ENCODE results near the gene TSFM.

The TSFM gene

DNA sequence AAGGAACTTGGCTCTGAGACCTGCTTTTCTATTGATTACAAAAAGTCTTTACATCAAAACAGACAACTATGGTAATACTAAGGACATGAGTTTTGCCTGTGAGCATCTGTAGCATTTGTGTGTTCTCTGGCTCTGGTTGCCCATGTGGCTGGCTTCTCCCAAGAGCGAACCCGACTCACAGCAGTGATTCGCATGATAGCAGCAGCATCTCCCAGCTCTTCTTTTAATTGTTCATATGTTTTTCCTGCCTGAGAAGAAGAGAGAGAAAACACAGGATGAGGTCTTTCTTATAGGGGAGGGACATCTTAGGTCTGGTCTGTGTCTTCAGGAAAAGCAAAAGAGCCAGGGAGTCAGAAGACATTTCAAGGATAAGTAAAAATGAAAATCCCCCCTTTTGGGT, 18.4 kb downstream of the TSFM start:
- TF ChIP-seq ZNF274 (IDR thresholded peaks at IDR 0.05; ENCODE audit: low read depth, low read length), result no peak

DNA sequence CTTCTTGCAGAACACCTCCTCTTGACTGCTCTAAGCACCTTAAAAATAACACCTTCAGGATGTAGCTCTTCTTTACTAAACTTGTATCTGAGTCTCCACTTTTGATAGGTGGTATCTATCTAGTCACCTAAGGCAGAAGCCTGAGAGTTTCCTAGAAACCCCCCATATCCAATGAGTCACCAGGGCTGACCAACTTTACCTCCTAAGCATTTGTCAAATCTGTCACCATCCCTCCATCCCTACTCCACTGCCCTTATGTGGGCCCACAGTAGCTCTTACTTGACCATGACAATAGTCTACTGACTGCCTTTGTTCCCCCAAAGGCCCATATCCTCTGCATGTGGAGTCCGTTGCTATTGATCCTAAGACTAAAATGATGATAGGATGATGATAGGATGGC, 20.0 kb downstream of the TSFM start:
- H3K4me3 ChIP-seq (ENCODE audit: low read length), result no peak overlapping the region
- TF ChIP-seq ZNF274 (IDR thresholded peaks at IDR 0.05; ENCODE audit: low read depth, low read length), result no peak

More for the DNA sequence above, 18.4 kb downstream of the TSFM start:
- no peak overlapping the region for H3K4me3 ChIP-seq (ENCODE audit: low read length)

DNA sequence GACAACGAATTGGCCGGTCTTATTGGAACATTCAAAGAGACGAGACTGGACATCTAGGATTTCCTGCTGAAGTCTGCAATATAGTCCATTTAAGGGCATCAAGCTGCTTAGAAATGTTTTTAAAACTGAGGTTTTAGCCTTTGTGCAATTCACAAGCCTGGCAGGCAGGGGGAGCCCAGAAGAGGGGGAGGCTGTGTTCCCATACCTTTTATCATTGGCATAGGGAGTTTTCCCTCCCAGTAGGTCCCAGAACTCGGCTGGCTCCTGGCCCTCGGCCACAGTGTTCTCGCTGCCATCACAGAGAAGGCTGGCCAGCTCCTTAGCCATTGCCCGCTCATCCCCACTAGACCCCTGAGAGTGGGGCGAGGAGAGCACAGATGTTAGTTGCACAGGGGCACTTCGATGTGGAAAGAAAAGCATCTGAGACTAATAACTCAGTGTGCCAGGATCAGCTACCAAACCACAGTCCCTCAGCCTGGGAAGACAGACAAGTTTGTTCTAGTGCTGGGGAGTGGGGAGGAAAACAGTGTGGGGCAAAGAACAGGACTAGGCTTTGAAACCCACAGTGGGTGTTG, 20.8 kb downstream of the TSFM start:
- TF ChIP-seq ZNF274 (IDR thresholded peaks at IDR 0.05; ENCODE audit: low read depth, low read length), result no peak
- H3K4me3 ChIP-seq (ENCODE audit: low read length), result no peak overlapping the region

DNA sequence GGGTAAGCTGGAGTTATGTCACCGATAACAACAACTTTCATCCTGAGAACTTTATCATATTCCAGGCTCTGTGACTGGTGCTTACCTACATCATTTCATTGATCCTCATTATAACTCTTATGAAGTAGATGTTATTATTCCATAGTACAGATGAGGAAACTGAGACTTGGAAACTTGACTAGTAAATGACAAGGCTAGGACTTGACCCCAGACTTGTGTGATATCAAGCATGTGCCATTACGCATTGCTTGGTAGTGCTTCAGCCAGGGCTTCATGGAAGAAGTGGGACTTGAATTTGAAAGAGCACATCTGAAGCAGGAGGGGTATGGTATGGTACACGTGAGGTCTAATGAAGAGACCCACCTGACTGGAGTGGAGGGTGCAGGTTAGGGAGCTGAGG, 24.1 kb downstream of the TSFM start:
- H3K4me3 ChIP-seq (ENCODE audit: low read length), result no peak overlapping the region
- TF ChIP-seq ZNF274 (IDR thresholded peaks at IDR 0.05; ENCODE audit: low read depth, low read length), result no peak

DNA sequence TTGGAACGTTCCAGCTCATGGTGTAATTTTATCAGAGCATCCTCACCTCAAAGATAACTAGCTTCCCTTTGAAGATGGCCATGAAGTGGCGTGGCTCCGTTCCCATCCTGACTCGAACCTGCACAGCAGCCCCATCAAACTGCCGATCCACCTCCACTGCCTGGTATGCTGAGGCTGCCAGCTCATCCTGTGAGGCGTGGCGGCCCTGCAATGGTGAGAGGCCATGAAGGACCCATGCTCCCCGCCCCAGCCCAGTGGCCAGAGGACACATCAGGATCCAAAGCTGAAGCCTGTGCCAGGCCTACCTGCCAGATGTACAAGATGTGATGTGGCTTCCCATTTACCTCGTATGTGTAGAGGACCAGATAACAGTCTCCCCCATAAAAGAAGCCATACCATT, 24.7 kb downstream of the TSFM start:
- no peak for TF ChIP-seq ZNF274 (IDR thresholded peaks at IDR 0.05; ENCODE audit: low read depth, low read length)

DNA sequence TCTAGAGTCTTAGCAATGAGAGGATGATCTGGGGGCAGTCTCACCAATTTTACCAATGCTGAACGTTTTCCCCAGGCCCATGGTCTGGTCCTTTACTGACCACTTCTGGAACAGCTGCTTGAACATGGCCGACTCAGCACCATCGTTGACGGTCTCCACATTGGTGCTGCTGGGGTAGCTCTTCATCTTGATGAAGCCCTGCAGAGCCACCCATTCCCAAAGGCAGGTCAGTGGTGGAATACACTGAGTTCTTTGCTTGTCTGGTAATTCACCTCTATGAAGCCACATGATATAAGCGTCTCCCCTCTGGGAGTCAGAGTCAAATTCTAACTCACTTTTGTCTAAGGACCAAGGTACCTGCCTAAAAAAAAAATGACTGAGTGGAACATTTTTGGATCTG, 25.8 kb downstream of the TSFM start:
- no peak for TF ChIP-seq ZNF274 (IDR thresholded peaks at IDR 0.05; ENCODE audit: low read depth, low read length)
- H3K4me3 ChIP-seq (ENCODE audit: low read length), result no peak overlapping the region

More for the DNA sequence above, 24.7 kb downstream of the TSFM start:
- H3K4me3 ChIP-seq (ENCODE audit: low read length), result no peak overlapping the region

DNA sequence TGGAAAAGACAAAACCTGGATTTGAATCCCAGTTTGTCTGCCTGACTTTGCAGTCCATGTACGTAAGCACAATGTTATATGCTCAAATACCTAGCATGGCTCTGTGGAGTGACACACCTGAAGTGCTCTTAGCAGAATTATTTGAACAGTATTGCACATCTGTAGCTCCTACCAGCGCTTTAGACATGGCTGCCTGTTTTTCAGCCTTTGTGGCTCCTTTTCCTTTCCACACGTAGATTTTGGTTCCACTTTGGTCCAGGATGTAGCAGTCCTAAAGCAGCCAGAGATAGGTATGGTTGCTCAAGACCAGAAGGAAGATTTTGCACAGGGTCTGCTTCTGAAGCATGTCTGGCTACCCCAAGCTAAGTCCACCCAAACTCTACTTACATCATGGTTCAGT, 26.8 kb downstream of the TSFM start:
- no peak overlapping the region for H3K4me3 ChIP-seq (ENCODE audit: low read length)
- no peak for TF ChIP-seq ZNF274 (IDR thresholded peaks at IDR 0.05; ENCODE audit: low read depth, low read length)

DNA sequence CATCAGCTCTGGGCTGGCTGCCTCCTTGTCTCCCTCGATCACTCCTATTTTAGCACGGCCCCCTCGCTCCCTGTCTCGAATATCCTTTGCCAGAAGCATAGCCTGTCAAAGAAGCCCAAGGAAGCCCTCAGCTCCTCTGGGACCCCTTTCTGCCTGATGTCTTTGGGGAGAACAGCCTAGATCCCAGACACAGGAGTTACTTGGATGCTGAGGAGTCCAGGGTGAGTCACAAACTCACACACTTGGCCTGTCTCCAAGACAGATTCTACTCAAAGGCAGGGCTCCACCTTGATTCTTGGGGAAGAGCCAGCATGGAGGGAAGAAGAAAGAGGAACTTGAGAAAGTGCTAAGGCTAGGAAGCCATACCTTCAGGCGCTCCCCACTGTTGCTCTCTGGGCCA, 27.9 kb downstream of the TSFM start:
- no peak overlapping the region for H3K4me3 ChIP-seq (ENCODE audit: low read length)
- TF ChIP-seq ZNF274 (IDR thresholded peaks at IDR 0.05; ENCODE audit: low read depth, low read length), result no peak

DNA sequence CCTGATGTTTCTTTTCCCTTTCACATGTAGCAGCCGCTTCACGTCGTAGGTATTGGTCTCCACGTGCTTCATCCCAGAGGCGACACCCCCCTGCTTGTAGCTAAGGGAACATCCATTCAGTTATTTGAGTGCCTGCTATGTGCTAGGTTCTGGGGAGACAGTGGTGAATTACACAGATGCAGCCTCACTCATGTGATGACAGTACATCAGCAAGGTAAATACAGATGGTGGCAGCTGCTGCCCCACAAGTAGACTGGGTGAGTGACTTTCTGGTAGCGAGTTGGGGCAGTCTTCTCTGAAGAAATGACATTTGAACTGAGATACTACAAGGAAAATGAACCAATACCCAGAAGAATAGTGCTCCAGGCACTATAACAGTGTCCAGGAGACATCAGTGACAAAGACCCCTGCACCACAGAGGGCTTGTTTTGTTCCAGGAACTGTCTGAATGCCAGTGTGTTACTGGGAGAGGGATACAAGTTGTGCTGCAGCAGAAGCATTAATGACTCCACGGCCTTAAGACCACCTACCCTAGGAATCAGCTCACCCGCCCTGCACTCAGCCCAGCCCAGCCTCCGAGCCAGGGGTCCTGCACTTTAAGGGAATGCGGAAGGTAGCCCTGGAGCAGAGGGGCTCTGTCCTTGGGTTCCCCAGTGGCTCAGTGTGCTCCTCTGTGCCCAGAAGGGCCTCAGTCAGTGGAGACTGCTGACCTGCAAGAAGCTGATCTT, 28.6 kb downstream of the TSFM start:
- H3K4me3 ChIP-seq (ENCODE audit: low read length), result no peak overlapping the region
- TF ChIP-seq ZNF274 (IDR thresholded peaks at IDR 0.05; ENCODE audit: low read depth, low read length), result no peak

DNA sequence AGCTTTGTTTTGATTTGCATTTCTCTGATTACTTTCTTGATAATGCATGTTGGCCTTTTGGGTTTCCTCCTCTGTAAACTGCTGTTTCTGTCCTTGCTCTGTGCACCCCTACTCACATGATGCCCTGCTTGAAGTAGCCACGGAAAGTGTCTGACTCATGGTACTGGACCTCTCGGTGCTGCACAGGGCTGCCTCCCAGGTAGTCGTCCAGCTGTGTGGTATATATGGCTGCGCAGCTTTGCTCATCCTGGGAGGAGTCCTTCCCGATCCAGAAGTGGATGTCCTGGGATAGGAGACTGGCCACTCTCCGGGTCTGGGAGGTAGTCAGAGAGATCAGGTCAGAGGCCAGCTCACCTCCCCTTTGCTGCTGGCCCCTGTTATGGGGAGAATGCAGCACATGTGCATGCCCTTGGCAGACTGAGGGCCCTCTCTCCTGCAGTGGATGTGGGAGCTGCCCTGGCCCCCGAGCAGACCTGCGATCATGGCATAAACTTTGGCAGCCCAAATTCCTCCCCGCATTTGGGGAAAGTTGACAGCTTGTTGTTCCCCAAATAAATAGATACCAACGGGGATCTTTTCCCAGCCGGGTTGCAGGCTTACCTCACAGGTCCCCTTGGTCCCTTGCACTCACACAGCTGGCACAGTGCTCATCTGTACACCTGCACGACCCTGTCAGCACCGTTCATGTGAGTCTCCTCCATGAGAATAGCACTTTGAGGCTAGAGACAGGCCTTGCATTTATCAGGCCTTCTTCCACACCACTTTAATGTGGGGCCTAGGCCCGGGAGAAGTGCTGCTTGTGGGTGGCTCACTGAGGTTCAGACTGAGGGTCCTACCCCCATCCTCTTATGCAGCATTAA, 30.8 kb downstream of the TSFM start:
- no peak for TF ChIP-seq ZNF274 (IDR thresholded peaks at IDR 0.05; ENCODE audit: low read depth, low read length)

DNA sequence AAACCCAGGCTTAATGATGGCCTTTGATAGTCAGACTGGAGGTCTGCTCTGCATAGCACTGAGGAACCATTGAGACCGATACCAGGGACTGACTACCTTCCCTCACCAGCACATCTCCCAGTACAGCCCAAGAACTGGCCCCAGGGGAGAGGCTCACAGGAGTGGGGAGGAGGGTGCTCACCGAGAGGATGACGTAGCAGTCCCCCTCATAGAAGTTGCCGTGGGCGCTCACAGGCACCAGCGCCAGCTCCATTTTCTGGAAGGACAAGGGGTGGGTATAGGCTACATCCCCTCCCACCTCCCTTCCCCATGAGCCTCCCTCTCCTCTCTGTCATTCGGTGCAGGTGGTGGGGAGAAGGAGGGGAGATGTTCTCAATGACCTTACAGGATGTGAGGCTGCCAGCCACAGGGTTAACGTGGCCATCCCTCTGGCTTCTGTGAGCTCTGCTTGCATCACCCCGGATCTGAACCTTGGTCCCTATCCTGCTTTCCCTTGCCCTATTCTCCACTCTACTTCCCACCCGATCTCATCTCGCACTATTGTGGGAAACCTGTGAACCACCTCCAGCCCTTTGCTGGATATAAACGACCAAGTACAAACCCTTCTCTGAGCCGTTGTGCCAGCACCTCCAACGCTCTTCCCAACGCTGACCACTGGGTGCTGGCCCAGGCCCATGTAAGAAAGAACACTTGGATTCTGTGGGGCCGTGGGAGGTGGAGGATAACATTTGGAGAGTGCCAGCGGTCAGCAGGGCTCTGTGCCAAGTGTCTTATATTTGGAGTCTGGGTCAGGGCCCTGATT, 31.6 kb downstream of the TSFM start:
- H3K4me3 ChIP-seq (ENCODE audit: low read length), result no peak overlapping the region

More for the DNA sequence above, 30.8 kb downstream of the TSFM start:
- no peak overlapping the region for H3K4me3 ChIP-seq (ENCODE audit: low read length)

DNA sequence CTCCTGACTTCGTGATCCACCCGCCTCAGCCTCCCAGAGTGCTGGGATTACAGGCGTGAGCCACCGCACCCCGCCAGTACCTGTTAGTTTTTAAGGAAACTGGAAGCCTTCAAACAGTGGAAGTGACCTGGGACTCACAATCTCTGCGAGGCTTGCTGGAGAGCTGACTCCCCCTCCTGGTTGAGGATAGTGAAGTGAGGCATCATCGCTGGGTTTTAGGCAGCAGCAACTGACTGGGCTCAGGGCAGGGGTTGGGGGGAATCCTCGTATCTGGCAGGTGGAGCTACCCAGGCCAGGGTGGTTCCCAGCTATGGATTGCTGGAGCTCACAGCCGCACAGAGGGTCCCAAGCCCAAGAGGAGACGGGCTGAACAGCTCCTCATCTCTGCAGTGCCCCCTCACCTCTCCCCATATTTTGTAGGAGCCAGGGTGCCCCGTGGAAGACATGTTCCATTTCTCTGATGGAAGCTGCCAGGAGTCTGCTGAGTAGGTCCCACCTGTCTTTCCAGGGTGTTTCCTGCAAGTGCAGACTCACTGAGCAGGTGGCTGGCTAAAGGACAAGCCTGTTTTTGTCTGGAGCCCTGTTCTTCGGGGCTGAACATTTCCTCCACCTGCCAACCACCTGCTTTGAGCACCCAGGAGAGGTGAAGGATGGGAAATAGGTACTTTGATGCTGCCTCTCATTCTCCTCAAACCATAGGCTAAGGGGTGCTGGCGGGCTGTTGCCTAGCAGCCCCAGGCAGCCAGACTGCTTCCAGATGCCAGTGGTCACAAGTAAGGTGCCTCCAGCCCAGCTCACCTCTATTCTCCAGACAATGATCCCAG, 32.8 kb downstream of the TSFM start:
- TF ChIP-seq ZNF274 (IDR thresholded peaks at IDR 0.05; ENCODE audit: low read depth, low read length), result no peak
- H3K4me3 ChIP-seq (ENCODE audit: low read length), result no peak overlapping the region

More for the DNA sequence above, 31.6 kb downstream of the TSFM start:
- TF ChIP-seq ZNF274 (IDR thresholded peaks at IDR 0.05; ENCODE audit: low read depth, low read length), result no peak

Measured in GM08714 (cell line).